ENCODE data around the gene ACTR6. TPM values are rescaled to one million over a fixed set of nuclear protein-coding genes. Genes with fewer than 3 reads are reported as not detected.
"Not testable (repeated sequence)": the region's sequence is repeated elsewhere in the genome, so short reads cannot be mapped to it uniquely, and the experiment has no call there.

ACTR6 gene
- total and polyA plus RNA-seq, 2 donors = 36.8 to 39.9 TPM

DNA sequence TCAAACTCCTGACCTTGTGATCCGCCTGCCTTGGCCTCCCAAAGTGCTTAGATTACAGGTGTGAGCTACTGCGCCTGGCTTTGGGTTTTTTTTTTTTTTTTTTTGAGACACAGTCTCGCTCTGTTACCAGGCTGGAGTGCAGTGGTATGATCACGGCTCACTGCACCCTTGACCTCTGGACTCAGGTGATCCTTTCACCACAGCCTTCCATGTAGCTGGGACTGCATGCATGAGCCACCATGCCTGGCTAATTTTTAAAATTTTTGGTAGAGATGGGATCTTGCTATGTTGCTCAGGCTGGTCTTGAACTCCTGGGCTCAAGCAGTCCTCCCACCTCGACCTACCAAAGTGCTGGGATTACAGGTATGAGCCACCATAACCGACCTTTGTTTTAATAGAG is 21.6 kb downstream of the ACTR6 start:
- not testable (repeated sequence) for H3K9me3 ChIP-seq (ENCODE audit: control insufficient read depth in 2 of 2, insufficient read depth in 1 of 2, low read length in 1 of 2); H3K27me3 ChIP-seq (ENCODE audit: control insufficient read depth in 2 of 2, insufficient read depth in 1 of 2, low read length in 1 of 2); H3K27ac ChIP-seq (ENCODE audit: low read depth in 1 of 2, low read length in 1 of 2); H3K4me1 ChIP-seq (ENCODE audit: control insufficient read depth in 2 of 2, insufficient read depth in 2 of 2, low read length in 2 of 2); H3K4me3 ChIP-seq (ENCODE audit: low read length in 2 of 2); DNase-seq (ENCODE audit: low read depth in 6 of 9, low spot score in 9 of 9)
- peaks cover 11 to 50% of the 10 kb centered on the region in 2 donors for H3K36me3 ChIP-seq (ENCODE audit: control insufficient read depth in 2 of 2, insufficient read depth in 2 of 2, low read length in 1 of 2)
- 97% methylated on average over 6 of the region's 6 CpGs for WGBS

- Histone ChIP-seq H3K36me3 (ENCODE audit: control insufficient read depth in 2 of 2, insufficient read depth in 2 of 2, low read length in 1 of 2) (peaks cover 11 to 34% of the 10 kb centered on the region in 2 donors), H3K4me3 (ENCODE audit: low read length in 2 of 2) (no peak overlapping the region)
- DNase-seq (ENCODE audit: low read depth in 6 of 9, low spot score in 9 of 9) = no peak
Observed at GRCh38 chr12:100225491-100225890, 24.9 kb downstream of the ACTR6 start.

DNA sequence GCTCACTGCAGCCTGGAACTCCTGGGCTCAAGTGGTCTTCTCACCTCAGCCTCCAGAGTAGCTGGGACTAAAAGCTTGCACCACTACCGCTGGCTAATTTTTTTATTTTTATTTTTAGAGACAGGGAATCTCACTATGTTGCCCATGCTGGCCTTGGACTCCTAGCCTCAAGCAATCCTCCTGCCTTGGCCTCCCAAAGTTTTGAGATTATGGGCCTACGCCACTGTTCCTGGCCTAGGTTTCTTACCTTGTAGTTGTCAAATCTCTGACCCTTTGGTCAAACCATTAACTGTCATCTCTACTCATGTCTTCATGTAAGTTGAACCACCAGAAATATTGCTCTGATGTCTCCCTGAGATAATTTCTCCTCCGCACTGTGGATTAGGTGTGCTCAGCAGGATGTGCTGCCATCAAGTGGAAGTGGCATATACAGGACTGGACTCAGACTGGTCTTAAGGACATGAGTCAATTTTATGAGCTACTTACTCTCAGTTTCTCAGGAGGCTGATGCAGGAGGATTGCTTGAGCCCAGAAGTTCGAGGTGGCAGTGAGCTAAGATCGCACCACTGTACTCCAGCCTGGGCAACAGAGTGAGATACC is 28.5 kb downstream of the ACTR6 start:
- 97% methylated on average over 5 of the region's 5 CpGs for WGBS
- Histone ChIP-seq H3K4me3 (ENCODE audit: low read length in 2 of 2) (no peak overlapping the region), H3K4me1 (ENCODE audit: control insufficient read depth in 2 of 2, insufficient read depth in 2 of 2, low read length in 2 of 2) (no peaks in the 10 kb centered on the region), H3K27me3 (ENCODE audit: control insufficient read depth in 2 of 2, insufficient read depth in 1 of 2, low read length in 1 of 2) (no peaks in the 10 kb centered on the region), H3K36me3 (ENCODE audit: control insufficient read depth in 2 of 2, insufficient read depth in 2 of 2, low read length in 1 of 2) (peaks cover 8 to 14% of the 10 kb centered on the region in 2 donors), H3K27ac (ENCODE audit: low read depth in 1 of 2, low read length in 1 of 2) (no peak overlapping the region), H3K9me3 (ENCODE audit: control insufficient read depth in 2 of 2, insufficient read depth in 1 of 2, low read length in 1 of 2) (no peaks in the 10 kb centered on the region)
- peak in 1 of 9 donors; percentile 1 for DNase-seq (ENCODE audit: low read depth in 6 of 9, low spot score in 9 of 9)

More at GRCh38 chr12:100225491-100225890, 24.9 kb downstream of the ACTR6 start:
- H3K4me1 ChIP-seq (ENCODE audit: control insufficient read depth in 2 of 2, insufficient read depth in 2 of 2, low read length in 2 of 2) = no peaks in the 10 kb centered on the region
- H3K27me3 ChIP-seq (ENCODE audit: control insufficient read depth in 2 of 2, insufficient read depth in 1 of 2, low read length in 1 of 2) = no peaks in the 10 kb centered on the region
- no peak overlapping the region for H3K27ac ChIP-seq (ENCODE audit: low read depth in 1 of 2, low read length in 1 of 2)
- no peaks in the 10 kb centered on the region for H3K9me3 ChIP-seq (ENCODE audit: control insufficient read depth in 2 of 2, insufficient read depth in 1 of 2, low read length in 1 of 2)

- Histone ChIP-seq H3K4me3 (ENCODE audit: low read length in 2 of 2) (no peak overlapping the region), H3K4me1 (ENCODE audit: control insufficient read depth in 2 of 2, insufficient read depth in 2 of 2, low read length in 2 of 2) (no peaks in the 10 kb centered on the region), H3K9me3 (ENCODE audit: control insufficient read depth in 2 of 2, insufficient read depth in 1 of 2, low read length in 1 of 2) (no peaks in the 10 kb centered on the region), H3K27me3 (ENCODE audit: control insufficient read depth in 2 of 2, insufficient read depth in 1 of 2, low read length in 1 of 2) (no peaks in the 10 kb centered on the region), H3K27ac (ENCODE audit: low read depth in 1 of 2, low read length in 1 of 2) (no peak overlapping the region), H3K36me3 (ENCODE audit: control insufficient read depth in 2 of 2, insufficient read depth in 2 of 2, low read length in 1 of 2) (peaks cover 7 to 12% of the 10 kb centered on the region in 2 donors)
- 96% methylated on average over 4 of the region's 4 CpGs for WGBS
- no peak for DNase-seq (ENCODE audit: low read depth in 6 of 9, low spot score in 9 of 9)
Observed at GRCh38 chr12:100229876-100230275, 29.3 kb downstream of the ACTR6 start.

DNA sequence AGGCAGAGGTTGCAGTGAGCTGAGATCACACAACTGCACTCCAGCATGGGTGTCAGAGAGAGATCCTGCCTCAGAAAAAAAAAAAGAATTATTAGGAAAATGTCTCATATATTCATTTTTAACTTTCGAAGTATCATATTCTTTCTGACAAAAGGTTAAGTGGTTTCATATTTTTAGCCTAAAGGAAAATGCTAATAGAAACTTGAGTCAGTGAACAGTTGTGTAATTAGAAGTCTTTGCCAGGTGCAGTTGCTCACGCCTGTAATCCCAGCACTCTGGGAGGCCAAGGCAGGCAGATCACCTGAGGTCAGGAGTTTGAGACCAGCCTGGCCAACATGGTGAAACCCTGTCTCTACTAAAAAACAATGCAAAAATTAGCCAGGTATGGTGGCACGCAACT is 31.3 kb downstream of the ACTR6 start:
- H3K27me3 ChIP-seq (ENCODE audit: control insufficient read depth in 2 of 2, insufficient read depth in 1 of 2, low read length in 1 of 2); H3K4me1 ChIP-seq (ENCODE audit: control insufficient read depth in 2 of 2, insufficient read depth in 2 of 2, low read length in 2 of 2); H3K36me3 ChIP-seq (ENCODE audit: control insufficient read depth in 2 of 2, insufficient read depth in 2 of 2, low read length in 1 of 2); H3K4me3 ChIP-seq (ENCODE audit: low read length in 2 of 2); H3K27ac ChIP-seq (ENCODE audit: low read depth in 1 of 2, low read length in 1 of 2); DNase-seq (ENCODE audit: low read depth in 6 of 9, low spot score in 9 of 9); H3K9me3 ChIP-seq (ENCODE audit: control insufficient read depth in 2 of 2, insufficient read depth in 1 of 2, low read length in 1 of 2): not testable (repeated sequence)
- WGBS = 95% methylated on average over 3 of the region's 3 CpGs

DNA sequence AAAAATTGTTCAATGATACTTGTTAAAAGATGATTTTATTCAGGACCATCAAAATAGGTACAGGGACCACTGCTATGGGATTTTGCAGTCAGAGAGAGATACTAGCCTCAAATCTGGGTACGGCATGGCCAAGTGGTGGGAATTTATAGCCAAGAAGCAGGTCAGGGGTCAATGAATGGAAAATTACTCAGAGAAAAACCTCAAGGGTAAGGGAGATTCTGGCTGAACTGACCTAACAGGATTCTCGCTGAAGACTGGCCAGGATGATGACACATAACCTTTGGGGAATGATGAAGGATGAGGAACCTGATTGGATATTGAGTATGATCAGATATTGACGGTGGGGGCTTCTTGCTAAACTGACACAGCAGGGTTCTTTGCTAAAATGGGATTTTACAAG is 33.6 kb downstream of the ACTR6 start:
- no peaks in the 10 kb centered on the region for H3K9me3 ChIP-seq (ENCODE audit: control insufficient read depth in 2 of 2, insufficient read depth in 1 of 2, low read length in 1 of 2)
- no peak for DNase-seq (ENCODE audit: low read depth in 6 of 9, low spot score in 9 of 9)
- 91% methylated on average over 3 of the region's 3 CpGs for WGBS
- H3K4me1 ChIP-seq (ENCODE audit: control insufficient read depth in 2 of 2, insufficient read depth in 2 of 2, low read length in 2 of 2) = no peaks in the 10 kb centered on the region
- no peak overlapping the region for H3K4me3 ChIP-seq (ENCODE audit: low read length in 2 of 2)
- H3K36me3 ChIP-seq (ENCODE audit: control insufficient read depth in 2 of 2, insufficient read depth in 2 of 2, low read length in 1 of 2) = no peaks in the 10 kb centered on the region
- no peaks in the 10 kb centered on the region for H3K27me3 ChIP-seq (ENCODE audit: control insufficient read depth in 2 of 2, insufficient read depth in 1 of 2, low read length in 1 of 2)
- no peak overlapping the region for H3K27ac ChIP-seq (ENCODE audit: low read depth in 1 of 2, low read length in 1 of 2)

GRCh38 chr12:100234591-100235304 is 34.1 kb downstream of the ACTR6 start:
- no peaks in the 10 kb centered on the region for H3K4me1 ChIP-seq (ENCODE audit: control insufficient read depth in 2 of 2, insufficient read depth in 2 of 2, low read length in 2 of 2)
- peak in 6 of 9 donors; percentile 4 to 44 (median 6) for DNase-seq (ENCODE audit: low read depth in 6 of 9, low spot score in 9 of 9)
- H3K9me3 ChIP-seq (ENCODE audit: control insufficient read depth in 2 of 2, insufficient read depth in 1 of 2, low read length in 1 of 2) = no peaks in the 10 kb centered on the region
- no peak overlapping the region for H3K4me3 ChIP-seq (ENCODE audit: low read length in 2 of 2)
- WGBS = 71% methylated on average over 7 of the region's 7 CpGs
- no peak overlapping the region for H3K27ac ChIP-seq (ENCODE audit: low read depth in 1 of 2, low read length in 1 of 2)
- H3K36me3 ChIP-seq (ENCODE audit: control insufficient read depth in 2 of 2, insufficient read depth in 2 of 2, low read length in 1 of 2) = no peaks in the 10 kb centered on the region
- no peaks in the 10 kb centered on the region for H3K27me3 ChIP-seq (ENCODE audit: control insufficient read depth in 2 of 2, insufficient read depth in 1 of 2, low read length in 1 of 2)

- Histone ChIP-seq H3K27ac (ENCODE audit: low read depth in 1 of 2, low read length in 1 of 2) (no peak overlapping the region), H3K4me3 (ENCODE audit: low read length in 2 of 2) (no peak overlapping the region), H3K4me1 (ENCODE audit: control insufficient read depth in 2 of 2, insufficient read depth in 2 of 2, low read length in 2 of 2) (no peaks in the 10 kb centered on the region), H3K36me3 (ENCODE audit: control insufficient read depth in 2 of 2, insufficient read depth in 2 of 2, low read length in 1 of 2) (no peaks in the 10 kb centered on the region), H3K9me3 (ENCODE audit: control insufficient read depth in 2 of 2, insufficient read depth in 1 of 2, low read length in 1 of 2) (no peaks in the 10 kb centered on the region), H3K27me3 (ENCODE audit: control insufficient read depth in 2 of 2, insufficient read depth in 1 of 2, low read length in 1 of 2) (no peaks in the 10 kb centered on the region)
- no peak for DNase-seq (ENCODE audit: low read depth in 6 of 9, low spot score in 9 of 9)
- WGBS = 98% methylated on average over 3 of the region's 3 CpGs
Observed at GRCh38 chr12:100238801-100239200, 38.2 kb downstream of the ACTR6 start.

DNA sequence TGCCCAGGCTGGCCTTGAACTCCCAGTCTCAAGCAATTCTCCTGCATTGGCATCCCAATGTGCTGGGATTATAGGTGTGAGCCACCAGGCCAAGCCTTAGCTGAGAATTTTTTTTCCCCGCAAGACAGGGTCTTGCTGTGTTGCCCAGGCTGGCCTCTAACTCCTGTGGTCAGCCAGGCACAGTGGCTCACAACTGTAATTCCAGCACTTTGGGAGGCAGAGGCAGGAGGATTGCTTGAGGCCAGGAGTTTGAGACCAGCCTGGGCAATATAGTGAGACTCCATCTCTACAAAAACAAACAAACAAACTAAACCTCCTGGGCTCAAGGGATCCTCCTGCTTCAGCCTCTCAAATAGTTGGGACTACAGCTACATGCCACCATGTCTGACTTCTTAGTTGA is 39.0 kb downstream of the ACTR6 start:
- no peak overlapping the region for H3K4me3 ChIP-seq (ENCODE audit: low read length in 2 of 2)
- H3K27ac ChIP-seq (ENCODE audit: low read depth in 1 of 2, low read length in 1 of 2) = no peak overlapping the region
- H3K27me3 ChIP-seq (ENCODE audit: control insufficient read depth in 2 of 2, insufficient read depth in 1 of 2, low read length in 1 of 2) = no peaks in the 10 kb centered on the region
- no peaks in the 10 kb centered on the region for H3K4me1 ChIP-seq (ENCODE audit: control insufficient read depth in 2 of 2, insufficient read depth in 2 of 2, low read length in 2 of 2)
- 100% methylated on average over 1 of the region's 1 CpG for WGBS
- no peak for DNase-seq (ENCODE audit: low read depth in 6 of 9, low spot score in 9 of 9)
- no peaks in the 10 kb centered on the region for H3K36me3 ChIP-seq (ENCODE audit: control insufficient read depth in 2 of 2, insufficient read depth in 2 of 2, low read length in 1 of 2)
- H3K9me3 ChIP-seq (ENCODE audit: control insufficient read depth in 2 of 2, insufficient read depth in 1 of 2, low read length in 1 of 2) = no peaks in the 10 kb centered on the region

All from thymus (tissue), 11 donors.